ENCODE data around the gene CCL1. TPM values are rescaled to one million over a fixed set of nuclear protein-coding genes. Genes with fewer than 3 reads are reported as not detected.

Gene CCL1
- total and polyA plus RNA-seq, 2 experiments from 2014 or later, result not detected

- no peak for TF ChIP-seq ZNF462 (CRISPR knock-in tag; IDR thresholded peaks at IDR 0.05)
Measured at GRCh38 chr17:34387566-34387965, 24.5 kb upstream of the CCL1 start (continued).

- Histone ChIP-seq H3K79me2 (replicated peaks; ENCODE audit: insufficient read depth) (no peaks in the 10 kb centered on the region), H3K9me2 (ENCODE audit: insufficient read depth) (peaks cover 9% of the 10 kb centered on the region), H3K27ac (ENCODE audit: low read depth) (no peak overlapping the region), H3K27me3 (ENCODE audit: insufficient read depth) (no peaks in the 10 kb centered on the region), H2AFZ (no peak overlapping the region), H3K4me3 (no peak overlapping the region), H3K4me1 (ENCODE audit: insufficient read depth) (no peaks in the 10 kb centered on the region), H3K4me2 (no peak overlapping the region), H3F3A (replicated peaks; ENCODE audit: low read depth) (no peaks in the 10 kb centered on the region), H3K36me3 (ENCODE audit: insufficient read depth) (no peaks in the 10 kb centered on the region), H4K20me1 (replicated peaks; ENCODE audit: insufficient read depth) (no peaks in the 10 kb centered on the region)
- H3K4me1 Mint-ChIP-seq, result no peaks in the 10 kb centered on the region
- no peak for TF ChIP-seq EZH2 (IDR thresholded peaks at IDR 0.05; ENCODE audit: low read depth, unreplicated experiment)
- no peak for TF ChIP-seq CTCF (conservative IDR thresholded peaks at IDR 0.05; ENCODE audit: low read depth in 2 of 2)
- H3K4me3 Mint-ChIP-seq, result no peak overlapping the region
- no peak for ATAC-seq
- H3K27me3 Mint-ChIP-seq (ENCODE audit: insufficient read depth, low read depth, poor library complexity), result no peaks in the 10 kb centered on the region
- H3K27ac Mint-ChIP-seq, result no peak overlapping the region
- H3K36me3 Mint-ChIP-seq (ENCODE audit: low read depth), result no peaks in the 10 kb centered on the region
- DNase-seq (ENCODE audit: low spot score), result no peak
- no peaks in the 10 kb centered on the region for H3K9me3 Mint-ChIP-seq
Measured at GRCh38 chr17:34386697-34387550, 23.9 kb upstream of the CCL1 start.
